Psoas muscle (tissue), 8 donors: ENCODE results near the gene CYP1B1. TPM values are rescaled to one million over a fixed set of nuclear protein-coding genes. Genes with fewer than 3 reads are reported as not detected.

Experiments
- ATAC-seq, 4 donors: fragments of 200-7000 bp; cut with Tn5 transposase; one replicate each; pipeline ENCODE4 v1.9.1; 2020; ENCODE audit warnings: moderate library complexity in 3 of 4, mild to moderate bottlenecking in 2 of 4
- DNase-seq, 2 donors: peaks; one replicate each; pipeline ENCODE4 v3.0.0-alpha.2; 2020
- H3K27ac ChIP-seq: fragments of 200-600 bp; one replicate; pipeline ENCODE4 v1.8.0; 2022
- H3K27me3 ChIP-seq, 3 donors: fragments of 200-600 bp in 1 of 3; one replicate each; pipeline versions ENCODE4 v1.6.1 to v1.8.0; 2013 to 2022; ENCODE audit warnings: low read length in 2 of 3, mild to moderate bottlenecking in 2 of 3, moderate library complexity in 1 of 3; ENCODE audit not compliant: insufficient read depth in 3 of 3
- H3K36me3 ChIP-seq, 2 donors: fragments of 200-600 bp in 1 of 2; one replicate each; pipeline versions ENCODE4 v1.6.1 to v1.8.0; 2013 to 2022; ENCODE audit warnings: low read depth in 1 of 2, mild to moderate bottlenecking in 1 of 2, moderate library complexity in 1 of 2; ENCODE audit not compliant: insufficient read depth in 1 of 2
- H3K4me1 ChIP-seq: fragments of 200-600 bp; one replicate; pipeline ENCODE4 v1.8.0; 2022
- H3K4me3 ChIP-seq: fragments of 200-600 bp; one replicate; pipeline ENCODE4 v1.8.0; 2022; ENCODE audit warnings: mild to moderate bottlenecking
- H3K9me3 ChIP-seq: fragments of 200-600 bp; one replicate; pipeline ENCODE4 v1.8.0; 2022
- CTCF ChIP-seq: fragments of 200-600 bp; IDR thresholded peaks from one replicate; pipeline ENCODE4 v1.8.0; 2022; ENCODE audit warnings: antibody characterized with exemption
- WGBS, 3 donors: extraction: QIAGEN DNeasy Blood & Tissue Kit; methylation state at CpG; one replicate each; pipeline versions ENCODE4 v1.1.6 to v1.1.7; 2013; 5-methylcytosine and 5-hydroxymethylcytosine counted together
- intact Hi-C, 2 donors: fragments of 100-400 bp; cut with DNase I; formaldehyde crosslinking; loops; one replicate each; pipeline versions ENCODE4 v1.11.0 to v1.14.2; 2022
- polyA plus RNA-seq, 3 donors: library from polyadenylated mRNA; stranded (reverse); fragments of 200-250 nt; gene quantifications; one replicate each; pipeline ENCODE4 v1.2.3, GENCODE V29; 2013
- total RNA-seq, 4 donors: library from RNA; stranded (reverse); fragmentation: NEBNext Ultra II Directional in 2 of 4; extraction: Animal tissue kit (Norgen Biotek cat#: 25700) in 2 of 4; gene quantifications; one replicate each; pipeline versions ENCODE4 v1.2.1 to v1.2.4, GENCODE V29; 2021 to 2023
- donor health status: healthy with polysubstance abuse.
- donor health status: DM: no; HTN: no; CAD: no; lungs with moderate emphysema.
- donor health status: Bipolar disorder and iron deficiency.
- donor health status: healthy.
- donor health status: DM: yes; HTN: yes; CAD: no.
- donor health status: DM: no; HTN: no; CAD: no.
- donor health status: DM: no; HTN: no; CAD: no.
- donor health status: DM: yes; HTN: yes; CAD: no.

CYP1B1 gene
- total and polyA plus RNA-seq, 7 donors, result 1.1 to 53.1 (median 6.8) TPM

- no peak for DNase-seq
- Histone ChIP-seq H3K9me3 (no peaks in the 10 kb centered on the region), H3K36me3 (no peaks in the 10 kb centered on the region), H3K4me3 (peak overlapping the region; percentile 39), H3K27ac (peak overlapping the region; percentile 56), H3K27me3 (peaks cover 0 to 27% (median 0%) of the 10 kb centered on the region in 3 donors), H3K4me1 (peaks cover 6% of the 10 kb centered on the region)
- 29 to 45% (median 39%) methylated on average over 4 of the region's 4 CpGs for WGBS, 3 donors
- ATAC-seq, result no peak
- TF ChIP-seq CTCF, result no peak
- intact Hi-C loops, result no loop called here
Measured at GRCh38 chr2:38097988-38098385, 22.0 kb upstream of the CYP1B1 start.

- TF ChIP-seq CTCF, result no peak
- Histone ChIP-seq H3K27me3 (peaks cover 0 to 27% (median 2%) of the 10 kb centered on the region in 3 donors), H3K27ac (peak overlapping the region; percentile 56), H3K9me3 (no peaks in the 10 kb centered on the region), H3K4me1 (peaks cover 6% of the 10 kb centered on the region), H3K4me3 (no peak overlapping the region), H3K36me3 (no peaks in the 10 kb centered on the region)
- ATAC-seq (no peak), DNase-seq (no peak)
- WGBS, 3 donors, result 41 to 52% (median 43%) methylated on average over 2 of the region's 2 CpGs
- intact Hi-C loops, result no loop called here
Measured at GRCh38 chr2:38097258-38097987, 21.5 kb upstream of the CYP1B1 start.

GRCh38 chr2:38095996-38096861 lies 20.3 kb upstream of the CYP1B1 start:
- Histone ChIP-seq H3K4me3 (no peak overlapping the region), H3K27ac (peak overlapping the region; percentile 50), H3K4me1 (peaks cover 6% of the 10 kb centered on the region), H3K36me3 (no peaks in the 10 kb centered on the region), H3K27me3 (peaks cover 0 to 27% (median 2%) of the 10 kb centered on the region in 3 donors), H3K9me3 (no peaks in the 10 kb centered on the region)
- WGBS, 3 donors, result 29 to 40% (median 32%) methylated on average over 19 of the region's 19 CpGs
- TF ChIP-seq CTCF, result no peak
- peak; percentile 36 to 69 for DNase-seq
- peak in 1 of 4 donors; percentile 40 for ATAC-seq
- intact Hi-C loops, result no loop called here

- H3K9me3 ChIP-seq, result no peaks in the 10 kb centered on the region
- no peak for TF ChIP-seq CTCF
- H3K36me3 ChIP-seq, result no peaks in the 10 kb centered on the region
- H3K4me3 ChIP-seq, result no peak overlapping the region
- H3K4me1 ChIP-seq, result peaks cover 6% of the 10 kb centered on the region
- peak overlapping the region; percentile 50 for H3K27ac ChIP-seq
- intact Hi-C loops, result no loop called here
- WGBS, 3 donors, result 61 to 66% (median 65%) methylated on average over 11 of the region's 11 CpGs
- DNase-seq, result no peak
- H3K27me3 ChIP-seq, result peaks cover 0 to 27% (median 2%) of the 10 kb centered on the region in 3 donors
- ATAC-seq, result no peak
Measured at GRCh38 chr2:38095079-38095995, 19.4 kb upstream of the CYP1B1 start.
